HG03571 (cell line): ENCODE measurements around the gene TRIM14.

Experiments used
- ATAC-seq: cut with Tn5 transposase; IDR thresholded peaks from one replicate; pipeline ENCODE4 v1.9.1; 2021; ENCODE audit not compliant: unreplicated experiment

The TRIM14 gene

GRCh38 chr9:98118640-98119601 lies at the start of gene TRIM14:
TRIM14 (minus strand) TSS chr9:98119222; CDS start chr9:98119188, 34 bp downstream.
- peak; percentile 61 for ATAC-seq

GRCh38 chr9:98168153-98168780 lies 49.2 kb upstream of the TRIM14 start:
- no peak for ATAC-seq

GRCh38 chr9:98164912-98165311 lies 45.9 kb upstream of the TRIM14 start:
- ATAC-seq = no peak

- ATAC-seq = no peak
Observed at GRCh38 chr9:98162613-98163012, 43.6 kb upstream of the TRIM14 start.

GRCh38 chr9:98161851-98162250 lies 42.8 kb upstream of the TRIM14 start:
- ATAC-seq = no peak

GRCh38 chr9:98159790-98160189 lies 40.8 kb upstream of the TRIM14 start:
- no peak for ATAC-seq

GRCh38 chr9:98159301-98159700 lies 40.3 kb upstream of the TRIM14 start:
- no peak for ATAC-seq

- no peak for ATAC-seq
Observed at GRCh38 chr9:98158071-98158831, 39.2 kb upstream of the TRIM14 start.

GRCh38 chr9:98157372-98157771 lies 38.4 kb upstream of the TRIM14 start:
- ATAC-seq = no peak

- ATAC-seq = no peak
Observed at GRCh38 chr9:98154678-98155077, 35.7 kb upstream of the TRIM14 start.

- no peak for ATAC-seq
Observed at GRCh38 chr9:98152526-98152925, 33.5 kb upstream of the TRIM14 start.

- no peak for ATAC-seq
Observed at GRCh38 chr9:98150721-98151120, 31.7 kb upstream of the TRIM14 start.

GRCh38 chr9:98150164-98150563 lies 31.1 kb upstream of the TRIM14 start:
- ATAC-seq = no peak

GRCh38 chr9:98149422-98149821 lies 30.4 kb upstream of the TRIM14 start:
- no peak for ATAC-seq

GRCh38 chr9:98148486-98148885 lies 29.5 kb upstream of the TRIM14 start:
- ATAC-seq = no peak

- no peak for ATAC-seq
Observed at GRCh38 chr9:98147582-98147981, 28.6 kb upstream of the TRIM14 start.

- no peak for ATAC-seq
Observed at GRCh38 chr9:98146101-98146991, 27.3 kb upstream of the TRIM14 start.

- no peak for ATAC-seq
Observed at GRCh38 chr9:98144631-98145030, 25.6 kb upstream of the TRIM14 start.

GRCh38 chr9:98144076-98144475 lies 25.1 kb upstream of the TRIM14 start:
- ATAC-seq = no peak

- no peak for ATAC-seq
Observed at GRCh38 chr9:98142925-98143481, 24.0 kb upstream of the TRIM14 start.
